B cell (primary cell): ENCODE measurements around the gene ADAMTS17. TPM values are rescaled to one million over a fixed set of nuclear protein-coding genes. Genes with fewer than 3 reads are reported as not detected.

Source experiments
- ATAC-seq: fragments of 200-7000 bp; cut with Tn5 transposase; one replicate; pipeline ENCODE4 v1.10.0; 2021; ENCODE audit warnings: low read depth, mild to moderate bottlenecking, moderate number of reproducible peaks, moderate library complexity
- CTCF ChIA-PET: fragments of 350-600 bp; sonication (Branson Sonifier 250); formaldehyde crosslinking; loops from one replicate; lab custom pipeline; 2021; ENCODE audit warnings: antibody characterized with exemption, inconsistent platforms; lab: Charles Lee
- POLR2A ChIA-PET: fragments of 350-600 bp; sonication (Branson Sonifier 250); formaldehyde crosslinking; loops from one replicate; lab custom pipeline; 2021; ENCODE audit warnings: antibody characterized with exemption; lab: Charles Lee
- DNase-seq: peaks from one replicate; pipeline ENCODE4 v3.0.0; 2013
- H2AFZ ChIP-seq: 2 replicates; pipeline ENCODE4 v1.6.1; 2012; ENCODE audit warnings: mild to moderate bottlenecking, low read depth, low read length; ENCODE audit not compliant: insufficient read depth, poor library complexity, severe bottlenecking
- H3K27ac ChIP-seq, 2 donors: 1 replicate in 1 of 2; 2 replicates in 1 of 2; pipeline ENCODE4 v1.5.1; 2012 to 2013; ENCODE audit warnings: low read length in 2 of 2, mild to moderate bottlenecking in 2 of 2, moderate library complexity in 1 of 2
- H3K27me3 ChIP-seq, 4 experiments: fragments of 200-600 bp in 1 of 4; sonication (generic) in 1 of 4; replicated peaks in 1 of 4; 1 replicate in 2 of 4; 2 replicates in 2 of 4; pipeline versions ENCODE4 v1.6.1 to v1.7.0; 2013 to 2016; ENCODE audit warnings: low read length in 3 of 4, mild to moderate bottlenecking in 2 of 4, mixed read lengths in 1 of 4, moderate library complexity in 1 of 4; ENCODE audit not compliant: insufficient read depth in 4 of 4, control insufficient read depth in 3 of 4; ENCODE audit errors: control extremely low read depth in 1 of 4
- H3K36me3 ChIP-seq, 2 experiments: replicated peaks in 1 of 2; 1 replicate in 1 of 2; 2 replicates in 1 of 2; pipeline versions ENCODE4 v1.6.1 to v1.7.1; 2013; ENCODE audit warnings: low read length in 1 of 2; ENCODE audit not compliant: insufficient read depth in 2 of 2, control insufficient read depth in 1 of 2; ENCODE audit errors: control extremely low read depth in 1 of 2, extremely low read depth in 1 of 2
- H3K4me1 ChIP-seq, 2 donors: fragments of 200-600 bp in 1 of 2; sonication (generic) in 1 of 2; 1 replicate in 1 of 2; 2 replicates in 1 of 2; pipeline versions ENCODE4 v1.5.1 to v1.6.1; 2013 to 2017; ENCODE audit warnings: low read length in 2 of 2; ENCODE audit not compliant: control insufficient read depth in 2 of 2, insufficient read depth in 2 of 2
- H3K4me2 ChIP-seq: replicated peaks from 2 replicates; pipeline ENCODE3; 2012; ENCODE audit warnings: mild to moderate bottlenecking, low read depth, low read length; ENCODE audit not compliant: poor library complexity, severe bottlenecking
- H3K4me3 ChIP-seq, 5 experiments: fragments of 200-600 bp in 1 of 5; sonication (generic) in 1 of 5; 1 replicate in 3 of 5; 2 replicates in 2 of 5; pipeline versions ENCODE4 v1.5.1 to v1.7.0; 2011 to 2016; ENCODE audit warnings: low read length in 4 of 5, mild to moderate bottlenecking in 4 of 5, low read depth in 2 of 5, control low read depth in 1 of 5, moderate library complexity in 1 of 5; ENCODE audit not compliant: insufficient read depth in 1 of 5; ENCODE audit errors: control extremely low read depth in 1 of 5, extremely low read depth in 1 of 5
- H3K79me2 ChIP-seq: fragments of 200-600 bp; sonication (generic); one replicate; pipeline ENCODE4 v1.6.0; 2016; ENCODE audit warnings: low read length; ENCODE audit not compliant: control insufficient read depth, insufficient read depth
- H3K9ac ChIP-seq: fragments of 200-600 bp; sonication (generic); 2 replicates; pipeline ENCODE4 v1.6.1; 2017; ENCODE audit warnings: mild to moderate bottlenecking, low read length, moderate library complexity
- H3K9me3 ChIP-seq, 3 donors: one replicate each; pipeline versions ENCODE4 v1.6.1 to v1.7.1; 2013; ENCODE audit warnings: low read length in 2 of 3; ENCODE audit not compliant: control insufficient read depth in 2 of 3, insufficient read depth in 1 of 3; ENCODE audit errors: control extremely low read depth in 1 of 3
- H4K20me1 ChIP-seq: 2 replicates; pipeline ENCODE4 v1.6.0; 2012; ENCODE audit warnings: mild to moderate bottlenecking, low read length; ENCODE audit not compliant: insufficient read depth, control insufficient read depth, poor library complexity, severe bottlenecking
- H3K27ac Mint-ChIP-seq: one replicate; pipeline ENCODE4 v1.8.0; 2021; ENCODE audit warnings: mixed read lengths
- H3K27me3 Mint-ChIP-seq: one replicate; pipeline ENCODE4 v1.8.0; 2021; ENCODE audit warnings: mixed read lengths
- H3K4me1 Mint-ChIP-seq: one replicate; pipeline ENCODE4 v1.8.0; 2021; ENCODE audit warnings: mixed read lengths
- H3K4me3 Mint-ChIP-seq: one replicate; pipeline ENCODE4 v1.8.0; 2021; ENCODE audit warnings: mixed read lengths
- H3K9me3 Mint-ChIP-seq: one replicate; pipeline ENCODE4 v1.8.0; 2022; ENCODE audit warnings: mixed read lengths; ENCODE audit not compliant: insufficient read depth
- CTCF ChIP-seq: fragments of 200-600 bp; IDR thresholded peaks from one replicate; pipeline ENCODE4 v1.8.0; 2022; ENCODE audit warnings: antibody characterized with exemption, mild to moderate bottlenecking
- EZH2 ChIP-seq: IDR thresholded peaks from 2 replicates; pipeline ENCODE4 v1.6.1; 2012; ENCODE audit warnings: borderline replicate concordance, low read depth, mild to moderate bottlenecking, moderate library complexity, low read length; ENCODE audit not compliant: insufficient read depth, poor library complexity, severe bottlenecking
- WGBS: methylation state at CpG from one replicate; pipeline ENCODE4 v1.1.5; 2013; ENCODE audit warnings: missing lambda C conversion rate; ENCODE audit not compliant: insufficient coverage; 5-methylcytosine and 5-hydroxymethylcytosine counted together
- intact Hi-C: fragments of 100-400 bp; cut with micrococcal nuclease; formaldehyde crosslinking; loops from one replicate; pipeline ENCODE4 v1.10.0; 2022
- polyA plus RNA-seq: library from polyadenylated mRNA; depleted of rRNA; stranded (reverse); fragments of >200 nt; gene quantifications from 2 replicates; pipeline ENCODE4 v1.2.3, GENCODE V29; 2012
- total RNA-seq, 2 donors: library from RNA; stranded (reverse); fragments of 120-200 nt in 1 of 2; gene quantifications; 1 replicate in 1 of 2; 2 replicates in 1 of 2; pipeline versions ENCODE4 v1.2.3 to v1.2.4, GENCODE V29; 2013 to 2022

Gene ADAMTS17
- total and polyA plus RNA-seq, 2 donors (not counting 1 experiment from before 2014, with no cell fraction given), result 0.10 TPM; not detected in 1

GRCh38 chr15:99955181-99955525 is 386.6 kb downstream of the ADAMTS17 start:
- H3K9me3 ChIP-seq, result peaks cover 0 to 2% (median 0%) of the 10 kb centered on the region in 3 donors
- H3K4me1 ChIP-seq, result no peaks in the 10 kb centered on the region
- DNase-seq, result no peak
- H3K27ac Mint-ChIP-seq, result no peak overlapping the region
- no peak for ATAC-seq
- H3K27ac ChIP-seq, result no peak overlapping the region
- H3K27me3 Mint-ChIP-seq, result peaks cover 40% of the 10 kb centered on the region
- H3K4me3 Mint-ChIP-seq, result no peak overlapping the region
- no peak overlapping the region for H3K4me2 ChIP-seq
- no peaks in the 10 kb centered on the region for H3K9me3 Mint-ChIP-seq
- H3K36me3 ChIP-seq, result no peaks in the 10 kb centered on the region
- no peaks in the 10 kb centered on the region for H3K79me2 ChIP-seq
- TF ChIP-seq EZH2, result no peak
- no peak for TF ChIP-seq CTCF
- no peaks in the 10 kb centered on the region for H4K20me1 ChIP-seq
- no peaks in the 10 kb centered on the region for H3K4me1 Mint-ChIP-seq
- no peak overlapping the region for H2AFZ ChIP-seq
- CTCF ChIA-PET, result no interaction called here
- intact Hi-C loops, result no loop called here
- H3K9ac ChIP-seq, result no peak overlapping the region
- WGBS, result 100% methylated on average over 1 of the region's 1 CpG
- H3K4me3 ChIP-seq, result no peak overlapping the region
- POLR2A ChIA-PET, result no interaction called here
- no peaks in the 10 kb centered on the region for H3K27me3 ChIP-seq

- ChIA-PET CTCF (no interaction called here), POLR2A (no interaction called here)
- no peaks in the 10 kb centered on the region for H3K27me3 ChIP-seq
- no peaks in the 10 kb centered on the region for H3K36me3 ChIP-seq
- no peaks in the 10 kb centered on the region for H3K9me3 Mint-ChIP-seq
- no peak overlapping the region for H3K4me3 Mint-ChIP-seq
- H3K27ac ChIP-seq, result no peak overlapping the region
- H3K9ac ChIP-seq, result no peak overlapping the region
- no peak overlapping the region for H3K4me3 ChIP-seq
- ATAC-seq, result no peak
- H3K79me2 ChIP-seq, result no peaks in the 10 kb centered on the region
- H3K4me1 ChIP-seq, result no peaks in the 10 kb centered on the region
- peaks cover 0 to 2% (median 0%) of the 10 kb centered on the region in 3 donors for H3K9me3 ChIP-seq
- no peaks in the 10 kb centered on the region for H3K4me1 Mint-ChIP-seq
- H3K4me2 ChIP-seq, result no peak overlapping the region
- H3K27me3 Mint-ChIP-seq, result peaks cover 36% of the 10 kb centered on the region
- intact Hi-C loops, result no loop called here
- H4K20me1 ChIP-seq, result no peaks in the 10 kb centered on the region
- no peak for DNase-seq
- no peak overlapping the region for H3K27ac Mint-ChIP-seq
- no peak for TF ChIP-seq EZH2
- H2AFZ ChIP-seq, result no peak overlapping the region
- 85% methylated on average over 11 of the region's 11 CpGs for WGBS
Measured at GRCh38 chr15:99954361-99955180, 387.2 kb downstream of the ADAMTS17 start.
